DOHH2 (cell line): ENCODE measurements around the gene IFRD2.

Experiments
- EZH2phosphoT487 ChIP-seq: fragments of 200-600 bp; sonication (generic); IDR thresholded peaks from 2 replicates; pipeline ENCODE4 v1.6.1; 2017; ENCODE audit warnings: borderline replicate concordance, mild to moderate bottlenecking, antibody characterized with exemption, low read length, moderate library complexity, mixed read lengths
- TF ChIP-seq, protein P1 (sequence below): fragments of 200-600 bp; sonication (generic); IDR thresholded peaks from one replicate; pipeline ENCODE4 v1.5.1; 2014; ENCODE audit warnings: antibody characterized with exemption, mild to moderate bottlenecking, low read depth, low read length; ENCODE audit not compliant: poor library complexity, severe bottlenecking

DNA sequence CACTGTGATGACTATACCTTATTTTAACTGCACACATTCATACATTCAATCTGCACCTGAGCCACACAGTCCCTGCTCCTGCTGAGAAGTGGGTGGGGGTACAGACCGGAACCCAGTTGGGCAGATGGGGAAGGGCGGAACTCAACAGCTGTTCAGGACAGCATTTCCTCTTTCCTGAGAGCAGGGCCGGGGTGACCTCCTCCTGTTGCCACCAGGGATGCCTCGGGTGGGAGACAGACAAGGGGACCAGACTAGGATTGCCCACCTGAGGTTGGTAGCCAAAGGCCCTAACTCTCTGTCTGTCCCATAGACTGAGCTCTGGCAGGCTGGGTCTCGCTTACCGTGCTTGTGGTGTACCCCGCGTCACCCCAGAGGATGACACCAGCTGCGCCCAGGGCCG, 26.4 kb upstream of the IFRD2 start:
- TF ChIP-seq, protein P1, sequence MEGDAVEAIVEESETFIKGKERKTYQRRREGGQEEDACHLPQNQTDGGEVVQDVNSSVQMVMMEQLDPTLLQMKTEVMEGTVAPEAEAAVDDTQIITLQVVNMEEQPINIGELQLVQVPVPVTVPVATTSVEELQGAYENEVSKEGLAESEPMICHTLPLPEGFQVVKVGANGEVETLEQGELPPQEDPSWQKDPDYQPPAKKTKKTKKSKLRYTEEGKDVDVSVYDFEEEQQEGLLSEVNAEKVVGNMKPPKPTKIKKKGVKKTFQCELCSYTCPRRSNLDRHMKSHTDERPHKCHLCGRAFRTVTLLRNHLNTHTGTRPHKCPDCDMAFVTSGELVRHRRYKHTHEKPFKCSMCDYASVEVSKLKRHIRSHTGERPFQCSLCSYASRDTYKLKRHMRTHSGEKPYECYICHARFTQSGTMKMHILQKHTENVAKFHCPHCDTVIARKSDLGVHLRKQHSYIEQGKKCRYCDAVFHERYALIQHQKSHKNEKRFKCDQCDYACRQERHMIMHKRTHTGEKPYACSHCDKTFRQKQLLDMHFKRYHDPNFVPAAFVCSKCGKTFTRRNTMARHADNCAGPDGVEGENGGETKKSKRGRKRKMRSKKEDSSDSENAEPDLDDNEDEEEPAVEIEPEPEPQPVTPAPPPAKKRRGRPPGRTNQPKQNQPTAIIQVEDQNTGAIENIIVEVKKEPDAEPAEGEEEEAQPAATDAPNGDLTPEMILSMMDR, result no peak
- TF ChIP-seq EZH2phosphoT487, result no peak
